Measurements from ENCODE around the gene RRP15.
"Not testable (repeated sequence)": the region's sequence is repeated elsewhere in the genome, so short reads cannot be mapped to it uniquely, and the experiment has no call there.

RRP15 gene

DNA sequence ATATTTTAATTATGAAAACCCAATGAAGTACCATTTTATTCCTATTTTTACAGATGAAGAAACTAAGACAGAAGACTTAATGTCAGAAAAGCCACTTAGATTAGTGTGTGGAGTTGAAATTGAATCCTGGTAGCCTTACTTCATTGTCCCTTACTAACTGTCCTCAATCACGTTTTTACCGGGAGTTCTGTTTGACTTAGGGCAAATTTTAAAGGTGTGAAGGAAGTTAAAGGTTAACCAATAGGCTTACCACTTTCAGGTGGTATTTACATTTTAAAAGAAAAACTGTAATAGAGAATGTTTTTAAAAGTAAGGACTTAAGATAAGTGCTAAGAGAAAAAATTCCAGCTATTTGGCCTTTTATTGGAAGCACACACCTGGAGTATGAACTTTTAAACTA is 12.4 kb downstream of the RRP15 start:
- DNase-seq, result no peak

DNA sequence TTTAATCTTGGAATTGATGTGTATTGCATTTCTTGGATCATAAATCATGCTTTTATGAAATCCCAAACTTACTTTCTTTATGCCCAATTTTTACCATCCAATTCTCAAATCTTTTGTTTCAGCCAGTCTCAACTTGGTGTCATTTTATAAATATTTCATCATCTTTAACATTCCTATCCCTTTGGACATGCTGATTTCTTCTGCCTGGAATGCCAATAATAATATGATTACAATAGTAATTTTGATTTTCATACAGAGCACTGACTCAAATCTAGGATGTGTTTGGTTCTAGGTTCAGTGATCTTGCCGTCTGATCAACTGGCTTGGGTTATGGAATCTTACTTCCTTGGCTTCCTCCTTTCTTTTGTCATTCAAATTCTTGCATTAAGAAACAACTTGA is 12.8 kb downstream of the RRP15 start:
- DNase-seq, result no peak

- no peak for DNase-seq
Observed at GRCh38 chr1:218298398-218298797, 13.3 kb downstream of the RRP15 start.

- DNase-seq, result no peak
Observed at GRCh38 chr1:218299416-218299815, 14.3 kb downstream of the RRP15 start.

- no peak for DNase-seq
Observed at GRCh38 chr1:218301217-218301616, 16.1 kb downstream of the RRP15 start.

GRCh38 chr1:218302155-218302554 is 17.1 kb downstream of the RRP15 start:
- DNase-seq, result no peak

DNA sequence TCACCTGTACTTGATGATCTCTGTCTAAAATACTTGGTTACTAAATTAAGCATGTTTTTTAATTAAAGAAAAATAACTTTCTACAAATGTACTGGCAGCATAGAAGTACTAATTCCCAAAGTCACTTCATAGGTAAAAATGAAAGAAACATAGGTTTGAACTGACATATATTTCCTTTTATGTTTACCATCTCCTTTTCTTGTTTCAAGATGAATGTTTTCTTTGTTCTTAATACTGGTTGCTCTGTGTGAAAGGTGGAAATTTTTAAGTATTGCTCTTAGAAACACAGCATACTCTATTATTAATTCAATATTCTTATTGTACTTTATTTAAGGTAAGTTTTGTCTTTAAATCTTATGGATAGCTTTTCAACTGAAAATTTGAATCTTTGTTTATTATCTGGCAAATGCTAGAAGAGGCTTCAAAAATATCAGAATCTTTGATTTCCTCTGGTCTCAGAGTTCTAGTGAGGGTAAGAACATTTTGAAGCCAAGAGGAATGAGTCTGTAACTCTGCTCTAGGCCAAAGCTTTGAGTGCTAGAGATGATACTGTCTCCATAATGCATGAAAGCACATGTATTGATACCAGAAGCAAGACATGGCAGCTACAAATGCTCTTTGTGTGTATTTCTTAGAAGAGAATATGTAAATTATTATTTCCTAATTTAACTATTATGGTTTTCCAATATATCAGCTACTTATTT is 18.2 kb downstream of the RRP15 start:
- DNase-seq, result no peak

DNA sequence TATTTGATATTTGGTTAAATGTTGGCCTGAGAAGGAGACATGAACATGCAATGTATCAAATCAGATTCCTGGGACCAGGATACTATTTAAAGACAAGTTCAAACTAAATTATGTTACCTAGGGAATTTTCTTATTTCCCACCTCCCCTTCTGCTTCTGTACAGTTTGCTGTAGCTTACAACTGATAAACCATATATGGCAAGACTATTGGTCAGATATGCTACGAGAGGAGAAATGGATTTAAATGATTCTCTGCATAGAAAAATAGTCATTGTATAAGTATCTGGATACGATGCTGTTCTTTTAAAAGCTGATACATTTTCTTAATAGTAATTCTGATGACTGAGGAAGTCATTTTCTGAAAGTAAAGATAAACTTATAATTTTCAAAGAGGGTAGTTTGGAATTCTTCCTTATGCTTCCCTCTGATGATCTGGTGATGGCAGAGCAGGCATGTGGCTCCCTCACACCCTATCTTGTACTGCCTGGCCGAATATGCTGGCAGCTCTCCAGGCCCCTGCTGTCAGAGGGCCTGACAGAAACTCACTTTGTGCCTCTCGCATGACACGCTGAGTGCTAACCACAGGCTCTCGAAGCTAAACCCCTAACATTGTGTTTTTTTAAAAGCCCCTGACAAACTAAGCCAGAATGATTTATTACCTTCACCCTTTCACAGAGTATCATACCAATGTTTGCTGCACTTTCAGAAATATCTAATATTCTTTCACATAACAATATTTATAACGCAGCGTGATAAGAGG is 19.4 kb downstream of the RRP15 start:
- DNase-seq, result peak; percentile 92

GRCh38 chr1:218305472-218306064 is 20.5 kb downstream of the RRP15 start:
- DNase-seq, result no peak

GRCh38 chr1:218312509-218312908 is 27.4 kb downstream of the RRP15 start:
- DNase-seq, result no peak

DNA sequence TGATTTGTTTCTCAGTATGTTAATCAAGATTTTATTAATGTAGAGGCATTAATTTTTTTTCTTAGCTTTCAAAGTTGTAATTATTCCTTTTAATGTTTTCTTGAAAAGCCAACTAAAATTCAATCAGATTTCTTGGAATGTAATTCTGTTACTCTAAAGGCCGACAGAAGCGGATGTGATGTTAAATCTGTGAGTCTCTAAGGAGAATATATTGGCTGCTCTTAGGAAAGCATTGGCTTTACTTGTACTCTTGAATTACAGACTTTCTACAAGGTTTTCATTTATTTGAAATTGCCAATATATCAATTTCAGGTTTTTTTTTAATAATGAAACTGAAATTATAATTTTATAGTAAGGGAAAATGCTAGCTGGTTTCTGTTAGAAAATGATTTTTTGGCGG is 29.2 kb downstream of the RRP15 start:
- DNase-seq, result no peak

DNA sequence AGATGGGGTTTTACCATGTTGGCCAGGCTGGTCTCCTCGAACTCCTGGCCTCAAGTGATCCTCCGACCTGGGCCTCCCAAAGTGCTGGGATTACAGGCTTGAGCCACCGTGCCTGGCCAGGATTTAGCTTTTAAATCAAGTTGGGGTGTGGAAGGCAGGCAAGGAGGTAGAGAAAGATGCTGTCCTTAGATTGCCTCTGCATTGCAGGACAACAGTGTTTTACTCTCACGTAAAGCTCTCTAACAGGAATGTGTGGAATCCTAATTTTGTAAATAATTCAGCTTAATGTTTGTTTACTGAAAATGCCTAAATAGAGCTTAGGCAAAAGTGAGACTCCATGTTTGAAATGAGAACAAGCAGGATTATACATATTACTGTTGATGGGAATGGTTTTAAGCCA is 30.5 kb downstream of the RRP15 start:
- DNase-seq, result no peak

- no peak for DNase-seq
Observed at GRCh38 chr1:218317061-218317460, 32.0 kb downstream of the RRP15 start.

DNA sequence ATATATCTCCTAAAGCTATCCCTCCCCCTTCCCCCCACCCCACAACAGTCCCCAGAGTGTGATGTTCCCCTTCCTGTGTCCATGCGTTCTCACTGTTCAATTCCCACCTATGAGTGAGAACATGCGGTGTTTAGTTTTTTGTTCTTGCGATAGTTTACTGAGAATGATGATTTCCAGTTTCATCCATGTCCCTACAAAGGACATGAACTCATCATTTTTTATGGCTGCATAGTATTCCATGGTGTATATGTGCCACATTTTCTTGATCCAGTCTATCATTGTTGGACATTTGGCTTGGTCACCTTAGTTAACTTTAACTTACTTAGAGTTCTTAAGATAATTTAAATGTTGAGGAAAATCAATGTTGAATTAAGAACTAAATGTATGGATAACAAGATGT is 35.1 kb downstream of the RRP15 start:
- DNase-seq, result not testable (repeated sequence)

GRCh38 chr1:218322762-218323161 is 37.7 kb downstream of the RRP15 start:
- no peak for DNase-seq

- no peak for DNase-seq
Observed at GRCh38 chr1:218323568-218324225, 38.6 kb downstream of the RRP15 start.

DNA sequence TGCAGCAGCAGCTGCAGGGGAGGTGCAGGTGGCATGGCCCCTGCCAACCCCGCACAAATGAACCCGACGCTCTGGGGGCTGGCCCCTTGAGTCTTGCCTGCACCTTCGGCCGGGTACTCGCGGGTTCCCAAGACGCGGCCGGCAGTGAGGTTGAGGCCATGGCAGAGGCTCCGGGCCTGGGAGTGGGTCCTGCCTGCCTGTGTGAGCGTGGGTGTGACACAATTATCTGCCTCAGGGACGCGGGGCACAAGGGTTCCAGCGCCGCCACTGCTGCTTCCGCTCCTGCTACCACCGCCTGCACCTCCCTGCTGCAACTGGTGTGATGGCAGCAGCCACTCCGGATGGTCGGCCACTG is 39.1 kb downstream of the RRP15 start:
- no peak for DNase-seq

DNA sequence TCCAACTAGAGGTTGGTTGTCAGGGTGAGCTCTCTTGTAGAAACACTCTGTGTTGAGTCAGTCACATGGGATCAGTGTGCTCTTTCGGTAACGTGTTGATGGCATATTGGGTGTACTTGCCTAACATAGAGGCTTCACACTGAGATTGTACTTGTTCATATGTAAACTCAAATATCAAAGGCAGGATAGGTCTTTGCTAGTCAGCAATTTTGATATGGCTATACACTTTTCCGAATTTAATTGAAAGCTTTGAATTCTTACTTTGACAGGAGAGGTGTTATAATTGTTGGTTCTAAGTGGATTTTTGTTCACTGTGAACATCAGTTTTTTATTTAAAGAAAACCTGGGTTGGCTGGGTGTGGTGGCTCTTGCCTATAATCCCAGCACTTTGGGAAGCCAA is 43.7 kb downstream of the RRP15 start:
- DNase-seq, result no peak

DNA sequence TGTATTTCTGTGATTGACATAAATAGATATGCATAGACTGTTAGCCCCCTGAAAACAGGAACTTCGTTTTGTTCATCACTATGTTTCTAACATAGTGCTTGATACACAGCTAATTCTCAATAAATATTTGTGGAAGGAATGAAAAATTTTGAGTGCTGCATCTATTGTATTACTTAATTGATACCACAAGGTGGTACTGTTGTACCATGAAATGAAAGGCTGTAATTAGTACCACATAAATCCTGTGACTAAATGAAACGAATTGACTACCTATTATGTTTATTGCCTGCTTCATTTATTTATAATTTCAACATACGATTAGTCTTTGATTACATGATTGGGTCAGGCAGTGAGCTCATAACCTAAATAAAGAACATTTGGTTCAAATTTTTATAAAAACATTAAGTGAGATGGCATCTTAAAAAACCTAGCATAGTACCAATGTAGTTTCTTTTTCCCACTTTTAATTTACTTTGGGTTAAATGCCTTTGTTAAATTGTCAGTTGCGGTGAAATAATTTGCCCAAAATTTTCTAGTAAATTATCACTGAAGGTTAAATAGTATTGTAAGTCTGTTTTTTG is 45.0 kb downstream of the RRP15 start:
- no peak for DNase-seq

- no peak for DNase-seq
Observed at GRCh38 chr1:218332416-218332815, 47.3 kb downstream of the RRP15 start.

DNA sequence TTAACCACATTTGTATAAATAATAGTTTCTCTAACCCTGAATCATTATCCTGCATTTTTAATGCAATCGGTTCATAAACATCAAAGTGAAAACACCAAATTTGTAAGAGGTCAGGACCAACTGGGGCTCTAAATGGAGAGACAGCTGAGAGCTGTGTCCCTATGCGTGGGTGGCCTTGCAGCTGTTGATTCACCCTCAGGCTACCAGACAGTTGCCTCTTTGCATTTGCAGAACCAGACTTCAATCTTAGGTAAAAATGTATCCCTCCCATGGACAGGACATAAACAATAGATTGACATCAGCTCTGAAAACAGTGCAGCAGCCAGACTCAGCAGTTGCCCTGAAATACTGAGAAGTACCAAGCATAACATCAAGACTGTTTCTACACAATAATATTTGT is 51.2 kb downstream of the RRP15 start:
- DNase-seq, result no peak

GRCh38 chr1:218339267-218339831 is 54.3 kb downstream of the RRP15 start:
- DNase-seq, result no peak

- DNase-seq, result no peak
Observed at GRCh38 chr1:218341325-218341724, 56.2 kb downstream of the RRP15 start.

Data from NCI-H2107 (cell line).